CD4-positive, alpha-beta T cell (primary cell): ENCODE measurements around the gene TMEM163. TPM values are rescaled to one million over a fixed set of nuclear protein-coding genes. Genes with fewer than 3 reads are reported as not detected.

Experiments used
- ATAC-seq: fragments of 200-7000 bp; cut with Tn5 transposase; one replicate; pipeline ENCODE4 v1.10.0; 2022; ENCODE audit warnings: mild to moderate bottlenecking; ENCODE audit not compliant: poor library complexity
- CTCF ChIA-PET: fragments of 350-600 bp; sonication (Branson Sonifier 250); formaldehyde crosslinking; loops from one replicate; lab custom pipeline; 2021; ENCODE audit warnings: antibody characterized with exemption, inconsistent platforms; lab: Charles Lee
- POLR2A ChIA-PET: fragments of 350-600 bp; sonication (Branson Sonifier 250); formaldehyde crosslinking; loops from one replicate; lab custom pipeline; 2021; ENCODE audit warnings: antibody characterized with exemption, inconsistent platforms; lab: Charles Lee
- DNase-seq, 14 experiments: peaks; one replicate each; pipeline ENCODE4 v3.0.0-alpha.2; 2013 to 2020; ENCODE audit warnings: mixed read lengths in 2 of 14
- H3K27ac ChIP-seq, 2 donors: one replicate each; pipeline versions ENCODE4 v1.5.1 to v1.7.0; 2013; ENCODE audit warnings: low read length in 2 of 2, low read depth in 1 of 2, mild to moderate bottlenecking in 1 of 2
- H3K27me3 ChIP-seq, 2 experiments: 1 replicate in 1 of 2; 2 replicates in 1 of 2; pipeline versions ENCODE4 v1.6.1 to v1.7.0; 2013; ENCODE audit warnings: low read length in 2 of 2, control low read depth in 1 of 2, mild to moderate bottlenecking in 1 of 2, moderate library complexity in 1 of 2; ENCODE audit not compliant: insufficient read depth in 2 of 2, control insufficient read depth in 1 of 2
- H3K36me3 ChIP-seq: one replicate; pipeline ENCODE4 v1.6.1; 2013; ENCODE audit warnings: low read length, control low read depth; ENCODE audit not compliant: insufficient read depth
- H3K4me1 ChIP-seq: one replicate; pipeline ENCODE4 v1.6.1; 2013; ENCODE audit warnings: low read length, control low read depth; ENCODE audit not compliant: insufficient read depth
- H3K4me3 ChIP-seq: one replicate; pipeline ENCODE4 v1.5.1; 2013; ENCODE audit warnings: mild to moderate bottlenecking, low read length, moderate library complexity
- H3K9me3 ChIP-seq, 2 experiments: 1 replicate in 1 of 2; 2 replicates in 1 of 2; pipeline versions ENCODE4 v1.6.1 to v1.7.0; 2013; ENCODE audit warnings: low read length in 2 of 2, mild to moderate bottlenecking in 2 of 2, control low read depth in 1 of 2, moderate library complexity in 1 of 2; ENCODE audit not compliant: control insufficient read depth in 1 of 2, insufficient read depth in 1 of 2
- H3K27ac Mint-ChIP-seq: one replicate; pipeline ENCODE4 v1.8.0; 2020; ENCODE audit warnings: mixed read lengths
- H3K27me3 Mint-ChIP-seq: one replicate; pipeline ENCODE4 v1.8.0; 2021; ENCODE audit warnings: mixed read lengths
- H3K36me3 Mint-ChIP-seq: one replicate; pipeline ENCODE4 v1.8.0; 2021; ENCODE audit warnings: low read depth, mixed read lengths
- H3K4me1 Mint-ChIP-seq: one replicate; pipeline ENCODE4 v1.8.0; 2021; ENCODE audit warnings: low read depth, mixed read lengths
- H3K4me3 Mint-ChIP-seq: one replicate; pipeline ENCODE4 v1.8.0; 2020; ENCODE audit warnings: mild to moderate bottlenecking, mixed read lengths
- H3K9me3 Mint-ChIP-seq: one replicate; pipeline ENCODE4 v1.8.0; 2020; ENCODE audit warnings: mixed read lengths
- CTCF ChIP-seq: fragments of 200-600 bp; IDR thresholded peaks from one replicate; pipeline ENCODE4 v1.8.0; 2022; ENCODE audit warnings: antibody characterized with exemption, mild to moderate bottlenecking
- intact Hi-C, 2 experiments: fragments of 100-400 bp; cut with DNase I in 1 of 2; cut with micrococcal nuclease in 1 of 2; formaldehyde crosslinking; loops; one replicate each; pipeline versions ENCODE4 v1.15.1 to v1.9.0; 2023 to 2025; cut with DNase I, micrococcal nuclease
- total RNA-seq, 174 experiments: library from RNA in 2 of 174; stranded (reverse) in 2 of 174; gene quantifications; one replicate each; pipeline ENCODE4 v1.2.3 and lab custom pipeline; 2021 to 2026

Gene TMEM163
- total RNA-seq, 2 experiments from 2014 or later: 0.14 to 0.47 TPM

GRCh38 chr2:134463699-134464022, 255.1 kb downstream of the TMEM163 start:
- Histone ChIP-seq H3K4me3 (no peak overlapping the region), H3K27ac (no peak overlapping the region), H3K9me3 (peaks cover 0 to 2% of the 10 kb centered on the region in 2 experiments), H3K4me1 (no peaks in the 10 kb centered on the region), H3K27me3 (no peaks in the 10 kb centered on the region), H3K36me3 (no peaks in the 10 kb centered on the region)
- Mint-ChIP-seq H3K36me3 (no peaks in the 10 kb centered on the region), H3K27me3 (no peaks in the 10 kb centered on the region), H3K9me3 (no peaks in the 10 kb centered on the region), H3K27ac (no peak overlapping the region), H3K4me3 (no peak overlapping the region), H3K4me1 (no peaks in the 10 kb centered on the region)
- CTCF ChIA-PET: no interaction called here
- ATAC-seq (no peak), DNase-seq (no peak)
- intact Hi-C loops: no loop called here
- no peak for TF ChIP-seq CTCF
- POLR2A ChIA-PET: no interaction called here

GRCh38 chr2:134462791-134463698, 255.8 kb downstream of the TMEM163 start:
- no peaks in the 10 kb centered on the region for H3K9me3 ChIP-seq
- H3K4me3 ChIP-seq: no peak overlapping the region
- TF ChIP-seq CTCF: no peak
- H3K9me3 Mint-ChIP-seq: no peaks in the 10 kb centered on the region
- no peak for DNase-seq
- H3K4me3 Mint-ChIP-seq: no peak overlapping the region
- no peaks in the 10 kb centered on the region for H3K4me1 Mint-ChIP-seq
- no peak overlapping the region for H3K27ac ChIP-seq
- H3K27ac Mint-ChIP-seq: no peak overlapping the region
- ChIA-PET CTCF (no interaction called here), POLR2A (no interaction called here)
- ATAC-seq: no peak
- H3K27me3 ChIP-seq: no peaks in the 10 kb centered on the region
- H3K4me1 ChIP-seq: no peaks in the 10 kb centered on the region
- no peaks in the 10 kb centered on the region for H3K36me3 ChIP-seq
- H3K36me3 Mint-ChIP-seq: no peaks in the 10 kb centered on the region
- no peaks in the 10 kb centered on the region for H3K27me3 Mint-ChIP-seq
- intact Hi-C loops: no loop called here

- Mint-ChIP-seq H3K27ac (no peak overlapping the region), H3K27me3 (no peaks in the 10 kb centered on the region), H3K4me1 (no peaks in the 10 kb centered on the region), H3K9me3 (no peaks in the 10 kb centered on the region), H3K4me3 (no peak overlapping the region), H3K36me3 (no peaks in the 10 kb centered on the region)
- no peaks in the 10 kb centered on the region for H3K9me3 ChIP-seq
- intact Hi-C loops: no loop called here
- H3K27me3 ChIP-seq: no peaks in the 10 kb centered on the region
- ChIA-PET CTCF (no interaction called here), POLR2A (no interaction called here)
- H3K27ac ChIP-seq: no peak overlapping the region
- no peak for DNase-seq
- ATAC-seq: no peak
- no peak overlapping the region for H3K4me3 ChIP-seq
- no peaks in the 10 kb centered on the region for H3K36me3 ChIP-seq
- H3K4me1 ChIP-seq: no peaks in the 10 kb centered on the region
- TF ChIP-seq CTCF: no peak
Measured at GRCh38 chr2:134462275-134462674, 256.5 kb downstream of the TMEM163 start.
